Neural cell (in vitro differentiated cells): ENCODE measurements around the gene MARK2. TPM values are rescaled to one million over a fixed set of nuclear protein-coding genes. Genes with fewer than 3 reads are reported as not detected.

Source experiments
- H2AFZ ChIP-seq: fragments of 200-600, 300-800 bp; sonication (generic), shearing (Covaris generic); 2 replicates; pipeline ENCODE4 v1.6.0; 2014; ENCODE audit warnings: low read depth, mild to moderate bottlenecking, antibody characterized with exemption, low read length, moderate library complexity
- H3F3A ChIP-seq: fragments of 200-600 bp; shearing (Covaris generic); 2 replicates; pipeline ENCODE4 v1.6.1; 2016; ENCODE audit warnings: mild to moderate bottlenecking, moderate library complexity, mixed read lengths, antibody characterized with exemption, low read length; ENCODE audit not compliant: insufficient read depth, poor library complexity, severe bottlenecking
- H3K27ac ChIP-seq: fragments of 200-600, 300-800 bp; sonication (generic), shearing (Covaris generic); 2 replicates; pipeline ENCODE4 v1.5.1; 2014; ENCODE audit warnings: mild to moderate bottlenecking, low read length, moderate library complexity
- H3K27me3 ChIP-seq: fragments of 300-800, 200-600 bp; sonication (generic), shearing (Covaris generic); 2 replicates; pipeline ENCODE4 v1.6.0; 2014; ENCODE audit warnings: mild to moderate bottlenecking, low read depth, low read length, moderate library complexity; ENCODE audit not compliant: insufficient read depth
- H3K36me3 ChIP-seq: fragments of 300-800, 200-600 bp; sonication (generic), shearing (Covaris generic); 2 replicates; pipeline ENCODE4 v1.5.1; 2014; ENCODE audit warnings: mild to moderate bottlenecking, antibody characterized with exemption, low read length, moderate library complexity; ENCODE audit not compliant: insufficient read depth
- H3K4me2 ChIP-seq: fragments of 300-800, 200-600 bp; sonication (generic), shearing (Covaris generic); 2 replicates; pipeline ENCODE4 v1.6.0; 2014; ENCODE audit warnings: mild to moderate bottlenecking, low read length
- H3K4me3 ChIP-seq: fragments of 300-800, 200-600 bp; sonication (generic), shearing (Covaris generic); 2 replicates; pipeline ENCODE4 v1.5.1; 2014; ENCODE audit warnings: mild to moderate bottlenecking, low read length, moderate library complexity
- H3K79me2 ChIP-seq: fragments of 200-600 bp; shearing (Covaris generic); replicated peaks from 2 replicates; pipeline ENCODE4 v1.6.0; 2014; ENCODE audit warnings: mild to moderate bottlenecking, low read length, moderate library complexity; ENCODE audit not compliant: insufficient read depth
- H3K9ac ChIP-seq: fragments of 300-800, 200-600 bp; sonication (generic), shearing (Covaris generic); 2 replicates; pipeline ENCODE4 v1.6.1; 2016; ENCODE audit warnings: mild to moderate bottlenecking, low read length, mixed read lengths
- H3K9me2 ChIP-seq: fragments of 200-600 bp; shearing (Covaris generic); 2 replicates; pipeline ENCODE4 v1.6.1; 2016; ENCODE audit warnings: mild to moderate bottlenecking, low read length, mixed read lengths; ENCODE audit not compliant: insufficient read depth
- H3K9me3 ChIP-seq: fragments of 200-600, 300-800 bp; sonication (generic), shearing (Covaris generic); 2 replicates; pipeline ENCODE4 v1.6.1; 2016; ENCODE audit warnings: mild to moderate bottlenecking, mixed run types, low read length, moderate library complexity, mixed read lengths
- H4K20me1 ChIP-seq: fragments of 200-600 bp; shearing (Covaris generic); 2 replicates; pipeline ENCODE4 v1.6.1; 2016; ENCODE audit warnings: mild to moderate bottlenecking, mixed run types; ENCODE audit not compliant: insufficient read depth
- CTCF ChIP-seq: fragments of 450-650 bp; IDR thresholded peaks from 2 replicates; pipeline ENCODE4 v1.5.1; 2014; ENCODE audit warnings: antibody characterized with exemption, mild to moderate bottlenecking, moderate library complexity; ENCODE audit not compliant: poor library complexity, severe bottlenecking
- EP300 ChIP-seq: fragments of 450-650 bp; conservative IDR thresholded peaks from 2 replicates; pipeline ENCODE4 v1.6.1; 2014; ENCODE audit warnings: antibody characterized with exemption, mild to moderate bottlenecking, moderate library complexity; ENCODE audit not compliant: poor library complexity, severe bottlenecking
- EZH2 ChIP-seq: fragments of 200-600, 300-800 bp; shearing (Covaris generic), sonication (generic); IDR thresholded peaks from 2 replicates; pipeline ENCODE4 v1.6.1; 2014; ENCODE audit warnings: antibody characterized with exemption, low read length, borderline replicate concordance, mild to moderate bottlenecking; ENCODE audit not compliant: insufficient read depth, poor library complexity, severe bottlenecking
- MXI1 ChIP-seq: fragments of 450-650 bp; conservative IDR thresholded peaks from 2 replicates; pipeline ENCODE4 v1.6.1; 2014; ENCODE audit warnings: antibody characterized with exemption, mild to moderate bottlenecking; ENCODE audit not compliant: poor library complexity, severe bottlenecking
- POLR2AphosphoS5 ChIP-seq: IDR thresholded peaks from 2 replicates; pipeline ENCODE4 v1.6.1; 2012
- RAD21 ChIP-seq: fragments of 450-650 bp; conservative IDR thresholded peaks from 2 replicates; pipeline ENCODE4 v1.6.1; 2014; ENCODE audit warnings: antibody characterized with exemption, mild to moderate bottlenecking, moderate library complexity
- SMC3 ChIP-seq: fragments of 450-650 bp; conservative IDR thresholded peaks from 2 replicates; pipeline ENCODE4 v1.6.1; 2014; ENCODE audit warnings: antibody characterized with exemption, mild to moderate bottlenecking, moderate library complexity; ENCODE audit not compliant: poor library complexity
- TAF1 ChIP-seq: IDR thresholded peaks from 2 replicates; pipeline ENCODE4 v1.6.1; 2012; ENCODE audit warnings: low read depth
- polyA plus RNA-seq: library from polyadenylated mRNA; depleted of rRNA; stranded (reverse); fragments of >200 nt; gene quantifications from 2 replicates; pipeline ENCODE4 v1.2.3, GENCODE V29; 2014
- TF ChIP-seq, protein P1 (sequence below): IDR thresholded peaks from 2 replicates; pipeline ENCODE4 v1.6.1; 2012; ENCODE audit warnings: borderline replicate concordance

Gene MARK2
- polyA plus RNA-seq, 1 donor from 2014 or later: 11.3 TPM

- Histone ChIP-seq H4K20me1 (peaks cover 7% of the 10 kb centered on the region), H3K4me3 (no peak overlapping the region), H3K36me3 (peaks cover 6% of the 10 kb centered on the region), H2AFZ (no peak overlapping the region), H3F3A (no peaks in the 10 kb centered on the region), H3K9ac (no peak overlapping the region), H3K9me3 (no peaks in the 10 kb centered on the region), H3K79me2 (peaks cover 20% of the 10 kb centered on the region), H3K27me3 (no peaks in the 10 kb centered on the region), H3K27ac (no peak overlapping the region), H3K4me2 (no peak overlapping the region), H3K9me2 (no peaks in the 10 kb centered on the region)
- TF ChIP-seq EP300 (no peak), MXI1 (no peak), RAD21 (no peak), SMC3 (no peak), EZH2 (no peak), CTCF (no peak), TAF1 (no peak), POLR2AphosphoS5 (no peak)
- TF ChIP-seq, protein P1, sequence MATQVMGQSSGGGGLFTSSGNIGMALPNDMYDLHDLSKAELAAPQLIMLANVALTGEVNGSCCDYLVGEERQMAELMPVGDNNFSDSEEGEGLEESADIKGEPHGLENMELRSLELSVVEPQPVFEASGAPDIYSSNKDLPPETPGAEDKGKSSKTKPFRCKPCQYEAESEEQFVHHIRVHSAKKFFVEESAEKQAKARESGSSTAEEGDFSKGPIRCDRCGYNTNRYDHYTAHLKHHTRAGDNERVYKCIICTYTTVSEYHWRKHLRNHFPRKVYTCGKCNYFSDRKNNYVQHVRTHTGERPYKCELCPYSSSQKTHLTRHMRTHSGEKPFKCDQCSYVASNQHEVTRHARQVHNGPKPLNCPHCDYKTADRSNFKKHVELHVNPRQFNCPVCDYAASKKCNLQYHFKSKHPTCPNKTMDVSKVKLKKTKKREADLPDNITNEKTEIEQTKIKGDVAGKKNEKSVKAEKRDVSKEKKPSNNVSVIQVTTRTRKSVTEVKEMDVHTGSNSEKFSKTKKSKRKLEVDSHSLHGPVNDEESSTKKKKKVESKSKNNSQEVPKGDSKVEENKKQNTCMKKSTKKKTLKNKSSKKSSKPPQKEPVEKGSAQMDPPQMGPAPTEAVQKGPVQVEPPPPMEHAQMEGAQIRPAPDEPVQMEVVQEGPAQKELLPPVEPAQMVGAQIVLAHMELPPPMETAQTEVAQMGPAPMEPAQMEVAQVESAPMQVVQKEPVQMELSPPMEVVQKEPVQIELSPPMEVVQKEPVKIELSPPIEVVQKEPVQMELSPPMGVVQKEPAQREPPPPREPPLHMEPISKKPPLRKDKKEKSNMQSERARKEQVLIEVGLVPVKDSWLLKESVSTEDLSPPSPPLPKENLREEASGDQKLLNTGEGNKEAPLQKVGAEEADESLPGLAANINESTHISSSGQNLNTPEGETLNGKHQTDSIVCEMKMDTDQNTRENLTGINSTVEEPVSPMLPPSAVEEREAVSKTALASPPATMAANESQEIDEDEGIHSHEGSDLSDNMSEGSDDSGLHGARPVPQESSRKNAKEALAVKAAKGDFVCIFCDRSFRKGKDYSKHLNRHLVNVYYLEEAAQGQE: no peak
Measured at GRCh38 chr11:63910675-63911074, 71.8 kb downstream of the MARK2 start.

DNA sequence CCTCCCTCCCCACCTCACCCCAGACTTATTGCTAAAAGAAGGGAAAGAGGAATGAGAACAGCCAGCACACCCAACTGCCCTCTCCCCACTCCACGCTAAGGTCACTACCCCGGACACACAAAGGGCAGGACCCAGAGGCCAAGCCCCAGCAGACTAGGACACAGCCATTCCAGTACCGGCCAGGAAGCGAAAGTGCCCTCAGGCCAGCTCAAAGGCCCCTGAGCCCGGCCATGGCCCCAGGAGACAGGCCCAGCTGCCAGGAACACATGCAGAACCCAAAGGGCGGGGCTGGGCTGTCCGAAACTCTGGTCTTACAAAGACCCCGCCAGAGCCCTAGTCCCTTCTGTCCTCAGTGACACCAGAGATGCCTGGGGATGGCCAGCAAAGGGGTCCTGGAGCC, 72.5 kb downstream of the MARK2 start:
- Histone ChIP-seq H3K9me2 (no peaks in the 10 kb centered on the region), H3F3A (no peaks in the 10 kb centered on the region), H3K9me3 (no peaks in the 10 kb centered on the region), H4K20me1 (peaks cover 7% of the 10 kb centered on the region), H3K4me3 (no peak overlapping the region), H3K36me3 (peaks cover 6% of the 10 kb centered on the region), H2AFZ (no peak overlapping the region), H3K27me3 (no peaks in the 10 kb centered on the region), H3K79me2 (peaks cover 27% of the 10 kb centered on the region), H3K4me2 (no peak overlapping the region), H3K27ac (no peak overlapping the region), H3K9ac (no peak overlapping the region)
- no peak for TF ChIP-seq TAF1
- TF ChIP-seq EZH2: no peak
- no peak for TF ChIP-seq MXI1
- TF ChIP-seq CTCF: no peak
- no peak for TF ChIP-seq SMC3
- TF ChIP-seq, protein P1: no peak
- TF ChIP-seq POLR2AphosphoS5: no peak
- no peak for TF ChIP-seq RAD21
- TF ChIP-seq EP300: no peak
